Nephron (organoid): ENCODE measurements around the gene ZNF362.

Experiments used
- H3K27ac Mint-ChIP-seq, 3 experiments: 2 replicates each; pipeline ENCODE4 v1.8.0; 2020; ENCODE audit warnings: mixed read lengths in 3 of 3, mild to moderate bottlenecking in 2 of 3, moderate library complexity in 1 of 3
- H3K27me3 Mint-ChIP-seq: 2 replicates; pipeline ENCODE4 v1.8.0; 2021; ENCODE audit warnings: low read depth, mild to moderate bottlenecking, moderate library complexity, mixed read lengths
- H3K36me3 Mint-ChIP-seq: 2 replicates; pipeline ENCODE4 v1.8.0; 2020; ENCODE audit warnings: low read depth, mixed read lengths
- H3K4me1 Mint-ChIP-seq: 2 replicates; pipeline ENCODE4 v1.8.0; 2020; ENCODE audit warnings: mixed read lengths
- H3K4me3 Mint-ChIP-seq, 3 experiments: 2 replicates each; pipeline ENCODE4 v1.8.0; 2020; ENCODE audit warnings: mild to moderate bottlenecking in 3 of 3, mixed read lengths in 3 of 3, moderate library complexity in 2 of 3
- H3K9me3 Mint-ChIP-seq: 2 replicates; pipeline ENCODE4 v1.8.0; 2020; ENCODE audit warnings: mixed read lengths
- TF ChIP-seq, protein P1 (sequence below), 3 experiments: fragments of 200-600 bp; sonication (generic); IDR thresholded peaks; one replicate each; pipeline ENCODE4 v1.5.0; 2021; ENCODE audit warnings: antibody characterized with exemption in 3 of 3; ENCODE audit not compliant: unreplicated experiment in 3 of 3

The ZNF362 gene

DNA sequence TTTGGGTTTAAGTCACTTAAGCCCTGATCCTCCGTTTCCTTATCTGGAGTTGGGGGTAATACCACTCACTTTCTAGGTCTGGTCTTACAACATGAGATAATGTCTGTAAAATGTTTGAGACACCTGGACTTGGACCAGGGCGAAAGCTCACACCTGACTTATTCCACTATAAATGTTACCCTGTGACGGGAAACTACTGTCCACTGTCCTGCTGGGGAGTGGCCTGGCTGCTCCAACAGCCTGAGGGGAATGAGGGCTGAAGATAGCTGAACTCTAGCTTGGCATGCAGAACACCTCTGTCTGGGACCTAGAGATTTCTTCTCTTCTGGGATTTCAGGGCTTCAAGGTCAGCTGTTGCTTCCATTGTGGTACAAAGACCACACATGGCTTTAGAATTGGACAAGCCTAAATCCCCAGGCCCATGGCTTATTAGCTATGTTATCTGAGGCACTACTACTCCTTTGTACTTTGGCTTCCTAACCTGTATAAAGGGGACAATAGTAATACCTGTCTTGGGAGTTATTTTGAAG, 74.1 kb downstream of the ZNF362 start:
- H3K36me3 Mint-ChIP-seq = peaks cover 92% of the 10 kb centered on the region
- peaks cover 52% of the 10 kb centered on the region for H3K4me1 Mint-ChIP-seq
- H3K9me3 Mint-ChIP-seq = no peaks in the 10 kb centered on the region
- H3K27me3 Mint-ChIP-seq = no peaks in the 10 kb centered on the region
- TF ChIP-seq, protein P1, sequence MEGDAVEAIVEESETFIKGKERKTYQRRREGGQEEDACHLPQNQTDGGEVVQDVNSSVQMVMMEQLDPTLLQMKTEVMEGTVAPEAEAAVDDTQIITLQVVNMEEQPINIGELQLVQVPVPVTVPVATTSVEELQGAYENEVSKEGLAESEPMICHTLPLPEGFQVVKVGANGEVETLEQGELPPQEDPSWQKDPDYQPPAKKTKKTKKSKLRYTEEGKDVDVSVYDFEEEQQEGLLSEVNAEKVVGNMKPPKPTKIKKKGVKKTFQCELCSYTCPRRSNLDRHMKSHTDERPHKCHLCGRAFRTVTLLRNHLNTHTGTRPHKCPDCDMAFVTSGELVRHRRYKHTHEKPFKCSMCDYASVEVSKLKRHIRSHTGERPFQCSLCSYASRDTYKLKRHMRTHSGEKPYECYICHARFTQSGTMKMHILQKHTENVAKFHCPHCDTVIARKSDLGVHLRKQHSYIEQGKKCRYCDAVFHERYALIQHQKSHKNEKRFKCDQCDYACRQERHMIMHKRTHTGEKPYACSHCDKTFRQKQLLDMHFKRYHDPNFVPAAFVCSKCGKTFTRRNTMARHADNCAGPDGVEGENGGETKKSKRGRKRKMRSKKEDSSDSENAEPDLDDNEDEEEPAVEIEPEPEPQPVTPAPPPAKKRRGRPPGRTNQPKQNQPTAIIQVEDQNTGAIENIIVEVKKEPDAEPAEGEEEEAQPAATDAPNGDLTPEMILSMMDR (IDR thresholded peaks at IDR 0.05; ENCODE audit: unreplicated experiment in 3 of 3) = no peak
- no peak overlapping the region for H3K27ac Mint-ChIP-seq
- no peak overlapping the region for H3K4me3 Mint-ChIP-seq

DNA sequence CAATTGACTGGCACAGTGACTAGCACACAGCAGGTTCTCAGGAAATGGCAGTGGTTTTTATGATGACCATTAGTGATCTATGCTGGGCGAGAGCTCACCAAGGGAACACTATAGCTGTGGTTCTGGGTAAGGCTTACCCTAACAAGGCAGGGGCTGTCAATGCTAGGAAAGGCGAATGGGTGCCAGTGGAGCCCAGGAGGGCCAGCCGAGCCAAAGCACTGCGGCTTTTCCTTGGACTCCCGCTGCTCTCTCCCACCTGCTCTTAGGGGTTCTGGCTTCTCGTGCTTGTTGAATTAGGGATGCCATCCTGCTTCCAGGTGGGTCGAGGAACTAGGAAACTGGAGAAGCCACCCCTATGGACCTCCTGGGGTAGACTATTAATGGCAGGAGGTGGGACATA, 74.6 kb downstream of the ZNF362 start:
- no peaks in the 10 kb centered on the region for H3K9me3 Mint-ChIP-seq
- H3K27ac Mint-ChIP-seq = no peak overlapping the region
- H3K36me3 Mint-ChIP-seq = peaks cover 87% of the 10 kb centered on the region
- H3K27me3 Mint-ChIP-seq = no peaks in the 10 kb centered on the region
- TF ChIP-seq, protein P1 (IDR thresholded peaks at IDR 0.05; ENCODE audit: unreplicated experiment in 3 of 3) = no peak
- no peak overlapping the region for H3K4me3 Mint-ChIP-seq
- H3K4me1 Mint-ChIP-seq = peaks cover 47% of the 10 kb centered on the region

DNA sequence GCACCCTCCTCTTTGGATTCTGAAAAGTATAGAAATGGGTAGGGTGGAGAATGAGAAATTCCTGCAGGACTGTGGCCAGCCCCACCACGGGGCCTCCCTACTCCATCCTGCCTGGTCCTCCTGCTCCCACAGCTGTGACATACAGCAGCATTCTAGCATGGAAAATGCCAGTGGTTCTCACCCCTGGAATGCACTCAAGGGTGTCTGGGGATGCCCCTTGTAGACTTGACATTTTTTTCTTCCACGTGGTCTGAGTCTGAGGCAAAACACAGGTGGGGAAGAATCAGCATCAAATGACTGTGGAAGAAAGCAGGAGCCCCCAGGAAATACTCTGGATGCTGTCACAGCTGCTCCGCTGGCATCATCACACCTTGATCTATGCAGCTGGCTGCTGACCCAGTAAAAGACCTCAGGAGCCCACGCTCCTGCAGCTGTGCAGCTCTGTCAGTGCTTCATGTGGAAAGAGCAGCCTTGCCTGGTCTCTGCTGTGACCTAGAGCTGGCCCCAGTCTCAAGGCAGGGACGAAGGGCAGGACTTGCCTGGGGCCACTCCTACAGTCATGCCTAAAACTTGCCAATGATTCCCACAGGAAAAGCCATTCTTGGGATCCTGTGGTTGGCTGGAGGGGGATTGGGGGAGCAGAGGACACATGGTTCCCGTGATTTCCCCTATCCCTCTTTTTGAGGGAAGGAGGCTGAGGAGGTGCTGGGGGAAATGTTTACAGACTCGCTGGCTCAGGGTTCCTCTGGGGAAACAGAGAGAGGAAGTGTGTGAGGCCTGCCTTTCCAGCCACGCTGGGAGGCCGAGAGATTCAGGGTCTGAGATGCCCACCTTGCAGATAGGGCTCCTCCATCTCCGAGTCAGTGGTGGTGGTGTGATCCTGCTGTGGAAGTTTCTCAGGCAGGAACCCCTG, 75.4 kb downstream of the ZNF362 start:
- TF ChIP-seq, protein P1 (IDR thresholded peaks at IDR 0.05; ENCODE audit: unreplicated experiment in 3 of 3) = no peak
- Mint-ChIP-seq H3K36me3 (peaks cover 80% of the 10 kb centered on the region), H3K4me1 (peaks cover 49% of the 10 kb centered on the region), H3K4me3 (no peak overlapping the region), H3K27ac (peak overlapping the region; percentile 20 to 60 (median 32)), H3K27me3 (no peaks in the 10 kb centered on the region), H3K9me3 (no peaks in the 10 kb centered on the region)

DNA sequence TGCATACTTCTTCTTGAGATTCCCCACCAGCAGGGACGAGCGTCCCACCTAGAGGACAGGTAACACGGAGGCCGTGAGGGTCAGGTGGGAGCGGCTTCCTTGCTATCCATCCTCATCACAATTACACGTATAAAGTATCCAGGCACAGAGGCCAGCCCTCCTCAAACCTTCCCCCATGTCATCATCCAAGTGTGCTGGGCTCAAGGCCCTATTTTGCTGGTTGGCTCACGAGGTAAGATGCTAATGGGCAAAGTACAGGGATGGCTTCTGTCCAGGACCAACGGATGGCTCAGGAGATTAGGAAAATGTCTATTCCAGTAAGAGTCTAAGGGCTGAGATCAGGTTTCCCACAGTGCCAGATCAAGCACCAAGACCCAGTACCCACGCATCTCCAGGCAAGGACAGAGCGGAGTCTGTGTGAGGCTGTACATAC, 76.1 kb downstream of the ZNF362 start:
- Mint-ChIP-seq H3K27ac (peak overlapping the region in 2 of 3 experiments; percentile 32 to 60), H3K27me3 (no peaks in the 10 kb centered on the region), H3K4me3 (no peak overlapping the region)

DNA sequence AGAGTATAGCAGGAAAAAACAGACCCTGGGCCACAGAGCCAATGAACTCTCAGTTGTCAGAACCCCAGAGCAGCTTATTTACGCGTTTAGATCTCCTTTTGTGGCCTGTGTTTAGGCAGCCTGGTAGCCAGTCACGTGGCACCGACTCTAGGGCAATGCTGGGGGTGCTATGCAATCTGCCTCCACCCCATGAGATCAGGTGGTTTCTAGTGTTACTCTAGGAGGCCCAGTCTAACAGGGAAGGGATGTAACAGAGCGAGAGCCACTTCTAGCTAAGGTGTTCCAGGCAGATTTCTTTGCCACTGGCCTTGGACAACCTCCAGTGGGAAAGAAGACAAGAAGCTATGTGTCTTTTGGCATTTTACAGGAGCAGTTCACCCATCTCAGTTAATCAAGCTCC, 76.6 kb downstream of the ZNF362 start:
- H3K27ac Mint-ChIP-seq = peak overlapping the region in 1 of 3 experiments; percentile 32
- H3K27me3 Mint-ChIP-seq = no peaks in the 10 kb centered on the region
- TF ChIP-seq, protein P1 (IDR thresholded peaks at IDR 0.05; ENCODE audit: unreplicated experiment in 3 of 3) = no peak
- H3K4me3 Mint-ChIP-seq = no peak overlapping the region
- H3K4me1 Mint-ChIP-seq = peaks cover 60% of the 10 kb centered on the region
- peaks cover 74% of the 10 kb centered on the region for H3K36me3 Mint-ChIP-seq
- no peaks in the 10 kb centered on the region for H3K9me3 Mint-ChIP-seq

More for the DNA sequence above, 76.1 kb downstream of the ZNF362 start:
- Mint-ChIP-seq H3K36me3 (peaks cover 76% of the 10 kb centered on the region), H3K4me1 (peaks cover 55% of the 10 kb centered on the region), H3K9me3 (no peaks in the 10 kb centered on the region)
- TF ChIP-seq, protein P1 (IDR thresholded peaks at IDR 0.05; ENCODE audit: unreplicated experiment in 3 of 3) = no peak
